Stimulated activated CD8-positive, alpha-beta memory T cell treated with anti-CD3 and anti-CD28 coated beads, Interleukin-2, amount 100 ng/mL, for 48 hours (primary cell): ENCODE data around the gene CFAP52.
"Not testable (repeated sequence)": the region's sequence is repeated elsewhere in the genome, so short reads cannot be mapped to it uniquely, and the experiment has no call there.

Experiments
- DNase-seq, 2 donors: peaks; one replicate each; pipeline ENCODE4 v3.0.0-alpha.2; 2020; ENCODE audit warnings: low read depth in 2 of 2

Gene CFAP52

GRCh38 chr17:9571201-9571600 lies 5.2 kb upstream of the CFAP52 start:
- DNase-seq, result no peak

GRCh38 chr17:9575381-9576101 lies 901 bp upstream of the CFAP52 start, which contains the start of gene STX8:
TSS of gene STX8 (minus strand) at chr17:9575820. CDS start at chr17:9575808, 12 bp downstream.
- DNase-seq, result peak; percentile 75 to 83

DNA sequence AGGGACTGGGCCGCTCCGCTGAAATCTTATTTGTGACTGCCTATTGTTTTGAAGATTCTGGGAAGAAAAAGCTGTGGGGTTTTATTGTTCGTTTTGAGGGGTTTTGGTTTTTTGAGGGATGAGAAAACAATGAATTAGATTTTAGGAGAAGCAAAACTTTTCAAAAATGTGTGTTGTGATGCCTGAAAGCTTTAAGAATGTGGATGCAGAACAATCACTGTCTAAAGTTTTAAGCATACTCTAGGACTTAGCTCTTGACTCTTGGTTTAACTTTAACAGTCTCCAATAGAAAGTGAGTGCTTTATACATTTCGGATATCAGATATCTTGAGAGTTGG lies 899 bp downstream of the CFAP52 start:
- DNase-seq, result no peak

DNA sequence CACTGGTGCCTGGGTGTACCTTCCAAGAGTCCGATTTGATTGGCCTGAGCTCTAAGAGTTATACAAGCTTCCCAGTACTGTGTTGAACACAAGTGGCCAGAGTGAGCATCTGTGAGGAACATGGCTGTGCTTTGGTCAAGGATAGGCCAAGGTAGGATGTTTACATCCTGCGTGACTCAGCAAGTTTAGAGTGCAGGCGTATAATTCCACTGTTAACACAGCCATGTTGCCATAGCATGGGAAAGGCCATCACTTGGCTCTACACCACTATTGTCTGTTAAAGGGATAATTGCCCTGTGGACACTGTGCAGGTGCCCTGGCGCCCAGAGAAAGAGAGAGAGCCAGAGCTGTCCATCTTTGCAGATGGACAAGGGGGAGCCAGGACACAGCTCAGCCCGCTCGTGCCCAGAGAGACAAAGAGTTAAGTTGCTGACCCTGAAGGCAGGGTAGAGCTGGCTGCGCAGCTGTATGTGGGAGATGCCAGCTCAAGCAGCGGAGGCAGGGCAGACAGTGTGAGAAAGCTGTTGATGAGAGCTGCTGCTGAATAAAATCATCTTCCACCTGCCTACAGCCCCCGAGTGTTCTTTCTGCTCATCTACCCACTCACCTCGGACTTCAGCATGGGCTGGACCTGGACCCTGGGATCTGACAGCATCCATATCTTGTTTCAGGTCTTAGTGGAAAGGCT lies 11.7 kb downstream of the CFAP52 start:
- DNase-seq, result no peak

- DNase-seq, result no peak
Measured at GRCh38 chr17:9594065-9594464, 17.6 kb downstream of the CFAP52 start.

DNA sequence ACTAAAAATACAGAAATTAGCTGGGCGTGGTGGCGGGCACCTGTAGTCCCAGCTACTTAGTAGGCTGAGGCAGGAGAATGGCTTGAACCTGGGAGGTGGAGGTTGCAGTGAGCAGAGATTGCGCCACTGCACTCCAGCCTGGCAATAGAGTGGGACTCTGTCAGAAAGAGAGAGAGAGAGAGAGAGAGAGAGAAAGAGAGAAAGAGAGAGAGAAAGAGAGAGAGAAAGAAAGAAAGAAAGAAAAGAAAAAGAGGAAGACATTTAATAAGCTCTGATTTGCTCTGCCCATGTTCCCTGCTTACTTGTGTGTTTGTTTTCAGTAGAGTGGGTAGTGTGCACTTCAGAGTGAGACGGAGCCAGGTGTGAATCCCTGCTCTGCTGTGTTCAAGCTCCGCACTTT lies 21.2 kb downstream of the CFAP52 start:
- not testable (repeated sequence) for DNase-seq

DNA sequence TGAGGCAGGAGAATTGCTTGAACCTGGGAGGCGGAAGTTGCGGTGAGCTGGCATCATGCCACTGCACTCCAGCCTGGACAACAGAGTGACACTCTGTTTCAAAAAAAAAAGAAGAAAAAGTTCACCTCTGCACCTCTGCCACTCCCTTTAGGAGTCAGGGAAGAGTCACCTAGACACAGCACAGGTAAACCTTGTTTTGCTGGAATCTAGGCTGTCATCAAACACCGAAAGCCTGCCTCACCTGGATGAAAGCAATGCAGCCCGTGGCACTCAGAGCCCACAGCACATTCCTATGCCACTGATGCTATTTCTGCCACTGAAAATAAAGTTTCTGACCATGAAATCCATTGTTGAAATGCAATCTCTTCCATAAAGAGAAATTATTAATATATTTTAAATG lies 22.2 kb downstream of the CFAP52 start:
- no peak for DNase-seq

- not testable (repeated sequence) for DNase-seq
Measured at GRCh38 chr17:9604583-9604982, 28.1 kb downstream of the CFAP52 start.

DNA sequence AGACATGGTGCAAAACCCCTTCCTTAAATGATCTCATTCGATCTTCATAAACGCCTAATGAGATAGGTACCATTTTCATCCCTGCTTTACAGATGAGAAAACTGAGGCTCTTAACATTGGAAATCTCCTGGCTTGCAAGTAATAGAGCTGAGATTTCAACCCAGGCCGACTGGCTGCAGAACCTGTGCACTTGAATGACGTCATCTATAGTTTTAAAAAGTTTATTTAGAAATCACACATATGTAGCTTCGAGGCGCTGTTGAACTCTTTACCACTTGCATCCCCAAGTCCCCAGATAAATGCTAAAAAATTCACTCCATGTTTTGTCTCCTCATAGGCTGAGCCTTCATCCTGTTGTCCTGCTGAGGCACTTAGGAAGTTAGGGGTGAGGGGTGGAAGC lies 30.0 kb downstream of the CFAP52 start:
- DNase-seq, result no peak

GRCh38 chr17:9607058-9607457 lies 30.6 kb downstream of the CFAP52 start:
- DNase-seq, result not testable (repeated sequence)

DNA sequence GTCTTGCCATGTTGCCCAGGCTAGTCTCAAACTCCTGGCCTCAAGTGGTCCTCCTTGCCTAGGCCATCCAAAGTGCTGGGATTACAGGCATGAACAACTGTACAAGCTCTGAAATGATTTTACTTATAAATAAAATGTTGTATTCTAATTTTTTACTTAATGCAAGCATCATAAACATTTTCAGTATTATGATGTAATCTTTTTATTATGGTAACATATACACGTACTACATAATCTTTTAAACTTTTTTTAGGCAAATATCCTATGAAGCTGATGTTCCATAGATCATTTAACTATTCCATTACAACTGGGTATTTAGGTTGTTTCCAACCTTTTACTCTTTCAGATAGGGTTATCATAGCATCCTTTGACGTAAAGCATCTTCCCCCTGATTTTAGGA lies 35.1 kb downstream of the CFAP52 start:
- DNase-seq, result no peak

DNA sequence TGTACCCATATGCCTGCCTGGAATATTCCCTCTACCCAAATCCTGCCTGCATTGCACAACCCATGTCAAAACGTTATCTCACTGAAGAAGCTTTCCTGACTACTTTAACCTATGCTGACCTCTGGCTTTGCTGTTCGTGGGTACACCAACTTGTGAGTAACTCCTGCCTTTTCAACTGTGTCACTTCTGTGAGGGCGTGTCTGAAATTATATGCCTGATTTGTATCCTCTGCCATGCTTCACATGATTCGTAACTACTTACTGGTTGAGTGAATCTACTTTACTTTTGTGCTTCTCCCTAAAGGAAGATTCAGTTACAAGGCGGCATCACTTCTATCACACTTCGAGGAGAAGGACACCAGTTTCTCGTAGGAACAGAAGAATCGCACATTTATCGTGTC lies 35.6 kb downstream of the CFAP52 start:
- no peak for DNase-seq

GRCh38 chr17:9615486-9615885 lies 39.0 kb downstream of the CFAP52 start:
- DNase-seq, result no peak

DNA sequence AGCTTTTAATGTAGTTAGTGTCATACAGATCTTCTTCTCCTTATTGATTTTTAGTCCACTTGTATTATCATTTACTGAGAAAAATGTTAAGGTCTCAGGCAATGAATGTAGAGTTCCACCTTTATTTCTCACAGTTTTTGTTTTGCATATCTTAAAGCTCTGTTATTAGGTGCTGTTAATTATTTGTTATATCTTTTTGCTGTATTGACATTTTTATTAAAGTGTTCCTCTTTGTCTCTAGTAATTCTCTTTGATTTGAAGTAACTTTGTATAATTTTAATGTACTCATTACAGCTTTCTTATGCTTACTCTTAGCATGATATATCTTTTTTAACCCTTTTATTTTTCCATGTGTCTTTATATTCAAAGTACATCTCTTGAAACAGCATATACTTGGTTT lies 46.5 kb downstream of the CFAP52 start:
- DNase-seq, result no peak

- DNase-seq, result no peak
Measured at GRCh38 chr17:9628509-9628908, 52.1 kb downstream of the CFAP52 start.

DNA sequence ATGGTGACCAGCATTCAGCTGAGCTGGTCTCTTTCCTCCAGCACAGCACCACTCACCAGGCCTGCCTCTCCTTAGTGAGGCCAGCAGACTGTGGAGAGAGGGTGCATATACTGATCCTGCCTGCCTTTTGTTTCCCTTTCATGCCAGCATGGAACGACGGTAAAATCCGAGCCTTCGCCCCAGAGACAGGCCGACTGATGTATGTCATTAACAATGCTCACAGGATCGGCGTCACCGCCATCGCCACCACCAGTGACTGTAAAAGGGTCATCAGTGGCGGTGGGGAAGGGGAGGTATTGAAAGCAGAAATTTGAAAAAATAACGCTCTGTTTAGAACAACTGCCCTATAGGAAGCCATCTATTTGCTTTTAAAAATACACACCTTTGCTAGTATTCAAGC lies 56.3 kb downstream of the CFAP52 start:
- DNase-seq, result no peak

DNA sequence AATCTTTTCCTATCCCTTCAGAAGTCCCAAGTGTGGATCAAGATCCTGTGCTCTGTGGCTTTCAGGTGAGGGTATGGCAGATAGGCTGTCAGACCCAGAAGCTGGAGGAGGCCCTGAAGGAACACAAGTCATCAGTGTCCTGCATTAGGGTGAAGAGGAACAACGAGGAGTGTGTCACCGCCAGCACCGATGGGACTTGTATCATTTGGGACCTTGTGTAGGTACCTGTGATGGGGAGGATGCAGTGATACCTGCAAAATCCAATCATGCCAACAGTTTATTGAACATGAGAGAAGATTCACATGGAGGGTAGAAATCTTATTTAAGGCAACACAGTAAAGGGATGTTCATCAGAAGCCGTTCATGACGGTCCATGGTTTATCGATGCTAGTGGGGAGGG lies 58.9 kb downstream of the CFAP52 start:
- DNase-seq, result no peak

DNA sequence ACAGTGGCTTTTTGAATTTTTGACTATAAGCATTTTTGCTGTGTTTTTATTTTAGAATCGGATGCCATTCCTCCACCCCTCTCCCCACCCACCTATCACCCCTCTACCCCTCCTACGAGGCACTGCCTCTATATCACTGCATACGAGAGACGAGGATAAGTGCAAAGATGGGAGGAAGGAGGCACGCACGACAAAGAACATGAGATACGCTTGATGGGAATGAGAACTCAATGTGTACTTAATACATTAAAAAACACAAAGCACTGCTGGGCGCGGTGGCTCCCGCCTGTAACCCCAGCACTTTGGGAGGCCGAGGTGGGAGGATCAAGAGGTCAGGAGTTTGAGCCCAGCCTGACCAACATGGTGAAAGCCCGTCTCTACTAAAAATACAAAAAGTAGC lies 60.1 kb downstream of the CFAP52 start:
- DNase-seq, result no peak

- DNase-seq, result not testable (repeated sequence)
Measured at GRCh38 chr17:9640388-9640787, 63.9 kb downstream of the CFAP52 start.

DNA sequence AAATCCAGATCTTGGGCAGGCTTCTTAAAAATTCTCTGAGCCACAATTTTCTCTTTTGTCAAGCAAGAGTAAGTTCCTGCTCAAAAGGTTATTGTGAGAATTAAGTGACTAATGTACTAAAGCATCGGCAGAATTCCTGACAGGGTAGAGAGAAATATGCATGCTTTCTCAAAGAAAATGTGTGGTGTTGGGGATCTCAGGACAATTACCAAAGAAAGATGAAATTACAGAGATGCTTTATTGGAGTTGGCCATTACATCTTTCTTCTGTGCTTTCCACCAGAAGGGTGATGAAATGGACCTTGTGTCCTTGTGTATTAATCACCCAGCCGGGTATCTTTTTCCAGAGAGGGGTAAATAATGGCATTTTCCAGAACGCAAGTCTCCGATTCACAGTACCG lies 67.2 kb downstream of the CFAP52 start:
- no peak for DNase-seq

DNA sequence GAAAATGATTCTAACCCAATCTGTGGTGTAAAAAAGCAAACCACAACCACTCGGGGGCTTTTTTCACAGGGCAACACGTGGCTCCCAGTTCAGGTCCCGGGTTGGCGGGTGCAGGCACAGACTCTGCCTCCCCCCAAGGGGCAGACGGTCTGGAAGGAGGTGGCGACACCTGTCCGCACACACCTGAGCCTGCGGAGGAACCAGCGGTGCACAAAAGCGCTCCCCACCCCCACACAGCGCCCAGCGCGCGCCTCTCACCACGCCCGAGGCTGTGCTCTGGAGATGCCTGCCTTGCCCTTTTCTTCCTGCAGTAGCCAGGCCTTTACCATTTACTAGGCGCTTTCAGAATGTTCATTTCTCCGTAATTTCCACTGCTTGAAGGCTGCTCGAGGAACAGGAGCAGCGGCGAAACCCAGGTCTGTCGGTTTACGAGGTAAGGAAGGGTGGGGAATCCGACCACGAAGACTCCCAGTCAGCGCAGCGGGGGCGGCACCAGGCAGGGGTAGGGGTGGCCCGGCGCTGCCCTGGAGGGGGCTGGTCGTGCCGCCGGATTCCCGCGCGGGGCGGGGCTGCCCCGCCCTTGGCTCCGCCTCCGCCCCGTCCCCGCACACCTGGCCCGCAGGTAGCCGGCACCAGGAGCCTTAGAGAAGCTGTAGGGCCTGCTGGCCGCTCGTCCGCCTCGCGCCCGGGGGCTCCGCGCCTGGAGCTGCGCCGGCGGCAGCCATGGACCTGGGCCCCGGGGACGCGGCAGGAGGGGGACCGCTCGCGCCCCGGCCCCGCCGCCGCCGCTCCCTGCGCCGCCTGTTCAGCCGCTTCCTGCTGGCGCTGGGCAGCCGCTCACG lies 68.7 kb downstream of the CFAP52 start, which contains the start of gene USP43:
USP43 (plus strand) TSS at position 608 of the 842 bp plus-strand sequence; CDS start at position 724, 116 bp downstream.
- peak in 1 of 2 donors; percentile 12 for DNase-seq

DNA sequence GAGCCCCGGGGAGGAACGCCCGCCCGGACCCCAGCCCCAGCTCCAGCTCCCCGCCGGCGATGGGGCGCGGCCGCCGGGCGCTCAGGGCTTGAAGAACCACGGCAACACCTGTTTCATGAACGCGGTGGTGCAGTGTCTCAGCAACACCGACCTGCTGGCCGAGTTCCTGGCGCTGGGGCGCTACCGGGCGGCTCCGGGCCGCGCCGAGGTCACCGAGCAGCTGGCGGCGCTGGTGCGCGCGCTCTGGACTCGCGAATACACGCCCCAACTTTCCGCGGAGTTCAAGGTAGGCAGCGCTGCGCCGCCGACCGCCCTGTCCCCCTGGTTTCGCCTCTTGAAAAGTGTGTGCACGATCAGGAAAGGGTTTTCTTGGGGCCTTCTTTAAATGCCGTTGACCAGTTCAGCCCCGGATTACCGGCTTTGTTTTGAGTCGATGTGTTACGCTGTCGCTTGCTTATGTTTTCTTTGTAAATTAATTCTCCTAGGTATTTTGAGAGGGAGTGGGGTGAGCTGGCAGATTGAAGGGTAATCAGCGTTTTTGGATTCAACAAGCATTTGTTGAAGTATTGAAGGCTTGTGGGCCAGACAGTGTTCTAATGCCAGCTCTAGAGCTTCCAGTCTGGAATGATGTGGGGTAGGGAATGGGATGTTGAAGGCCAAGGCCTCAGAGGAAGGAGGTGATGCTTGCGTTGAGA lies 69.6 kb downstream of the CFAP52 start:
- peak; percentile 27 to 29 for DNase-seq
